SU-DHL-6 (cell line): ENCODE measurements around the gene WNK1.

ENCODE experiments used
- H2AFZ ChIP-seq: fragments of 200-600 bp; sonication (generic); 2 replicates; pipeline ENCODE4 v1.6.1; 2014; ENCODE audit warnings: low read depth, mild to moderate bottlenecking, moderate library complexity, mixed read lengths, antibody characterized with exemption, low read length; ENCODE audit not compliant: severe bottlenecking
- H3F3A ChIP-seq: fragments of 200-600 bp; shearing (Covaris generic); 2 replicates; pipeline ENCODE4 v1.6.0; 2016; ENCODE audit warnings: antibody characterized with exemption, mild to moderate bottlenecking; ENCODE audit not compliant: insufficient read depth
- H3K27ac ChIP-seq: fragments of 200-600 bp; sonication (generic); 2 replicates; pipeline ENCODE4 v1.5.1; 2016; ENCODE audit warnings: low read depth, mild to moderate bottlenecking, low read length, moderate library complexity, mixed read lengths
- H3K27me3 ChIP-seq: fragments of 200-600 bp; sonication (generic), shearing (Covaris generic); 2 replicates; pipeline ENCODE4 v1.6.0; 2014; ENCODE audit warnings: mild to moderate bottlenecking, low read length
- H3K36me3 ChIP-seq: fragments of 200-600 bp; sonication (generic); 2 replicates; pipeline ENCODE4 v1.6.1; 2014; ENCODE audit warnings: mild to moderate bottlenecking, low read length, mixed read lengths
- H3K4me2 ChIP-seq: fragments of 300-600, 200-600 bp; shearing (Covaris generic), sonication (generic); 2 replicates; pipeline ENCODE4 v1.6.0; 2014; ENCODE audit warnings: low read length, low read depth, mild to moderate bottlenecking; ENCODE audit not compliant: poor library complexity, severe bottlenecking
- H3K4me3 ChIP-seq: fragments of 200-600 bp; sonication (generic); 2 replicates; pipeline ENCODE4 v1.5.1; 2014; ENCODE audit warnings: antibody characterized with exemption, low read length, mild to moderate bottlenecking, mixed read lengths; ENCODE audit not compliant: insufficient read depth, poor library complexity, severe bottlenecking
- H3K79me2 ChIP-seq: fragments of 200-600 bp; sonication (generic); 2 replicates; pipeline ENCODE4 v1.6.1; 2014; ENCODE audit warnings: mild to moderate bottlenecking, low read length, moderate library complexity; ENCODE audit not compliant: insufficient read depth
- H3K9ac ChIP-seq: fragments of 200-600 bp; sonication (generic); 2 replicates; pipeline ENCODE4 v1.7.0; 2014; ENCODE audit warnings: mild to moderate bottlenecking, low read length
- H3K9me2 ChIP-seq: fragments of 200-600 bp; sonication (generic); replicated peaks from 2 replicates; pipeline ENCODE4 v1.6.1; 2014; ENCODE audit warnings: low read length; ENCODE audit not compliant: insufficient read depth
- H3K9me3 ChIP-seq: fragments of 200-600 bp; sonication (generic); 2 replicates; pipeline ENCODE4 v1.6.1; 2014; ENCODE audit warnings: low read length, mixed read lengths; ENCODE audit not compliant: insufficient read depth
- H4K20me1 ChIP-seq: fragments of 200-600 bp; sonication (generic); 2 replicates; pipeline ENCODE4 v1.6.1; 2014; ENCODE audit warnings: low read depth, mild to moderate bottlenecking, antibody characterized with exemption, low read length, moderate library complexity, mixed read lengths
- EZH2phosphoT487 ChIP-seq: fragments of 200-600 bp; sonication (generic), shearing (Covaris generic); conservative IDR thresholded peaks from 2 replicates; pipeline ENCODE4 v1.6.1; 2018; ENCODE audit warnings: mild to moderate bottlenecking, antibody characterized with exemption, low read length, moderate library complexity, mixed read lengths
- TF ChIP-seq, protein P1 (sequence below): fragments of 200-600 bp; sonication (generic); IDR thresholded peaks from one replicate; pipeline ENCODE4 v1.5.1; 2017; ENCODE audit warnings: antibody characterized with exemption, mild to moderate bottlenecking, low read length, moderate library complexity; ENCODE audit not compliant: insufficient read depth, poor library complexity, severe bottlenecking

WNK1 gene

GRCh38 chr12:802242-803120 is 50.1 kb downstream of the WNK1 start:
- peaks cover 13% of the 10 kb centered on the region for H4K20me1 ChIP-seq
- H3K27ac ChIP-seq, result no peak overlapping the region
- H3K9me2 ChIP-seq, result no peaks in the 10 kb centered on the region
- TF ChIP-seq, protein P1, sequence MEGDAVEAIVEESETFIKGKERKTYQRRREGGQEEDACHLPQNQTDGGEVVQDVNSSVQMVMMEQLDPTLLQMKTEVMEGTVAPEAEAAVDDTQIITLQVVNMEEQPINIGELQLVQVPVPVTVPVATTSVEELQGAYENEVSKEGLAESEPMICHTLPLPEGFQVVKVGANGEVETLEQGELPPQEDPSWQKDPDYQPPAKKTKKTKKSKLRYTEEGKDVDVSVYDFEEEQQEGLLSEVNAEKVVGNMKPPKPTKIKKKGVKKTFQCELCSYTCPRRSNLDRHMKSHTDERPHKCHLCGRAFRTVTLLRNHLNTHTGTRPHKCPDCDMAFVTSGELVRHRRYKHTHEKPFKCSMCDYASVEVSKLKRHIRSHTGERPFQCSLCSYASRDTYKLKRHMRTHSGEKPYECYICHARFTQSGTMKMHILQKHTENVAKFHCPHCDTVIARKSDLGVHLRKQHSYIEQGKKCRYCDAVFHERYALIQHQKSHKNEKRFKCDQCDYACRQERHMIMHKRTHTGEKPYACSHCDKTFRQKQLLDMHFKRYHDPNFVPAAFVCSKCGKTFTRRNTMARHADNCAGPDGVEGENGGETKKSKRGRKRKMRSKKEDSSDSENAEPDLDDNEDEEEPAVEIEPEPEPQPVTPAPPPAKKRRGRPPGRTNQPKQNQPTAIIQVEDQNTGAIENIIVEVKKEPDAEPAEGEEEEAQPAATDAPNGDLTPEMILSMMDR, result no peak
- TF ChIP-seq EZH2phosphoT487, result no peak
- no peaks in the 10 kb centered on the region for H3K9me3 ChIP-seq
- peak overlapping the region; percentile 43 for H3K4me2 ChIP-seq
- H3K9ac ChIP-seq, result peak overlapping the region; percentile 2; the same call in 1 of the 2 replicates
- no peak overlapping the region for H2AFZ ChIP-seq
- H3F3A ChIP-seq, result peaks cover 3% of the 10 kb centered on the region; the same call in 1 of the 2 replicates
- no peaks in the 10 kb centered on the region for H3K27me3 ChIP-seq
- peaks cover 95% of the 10 kb centered on the region for H3K79me2 ChIP-seq
- no peak overlapping the region for H3K4me3 ChIP-seq
- no peaks in the 10 kb centered on the region for H3K36me3 ChIP-seq

GRCh38 chr12:805022-805632 is 52.7 kb downstream of the WNK1 start:
- Histone ChIP-seq H3K27ac (no peak overlapping the region), H3F3A (peaks cover 7% of the 10 kb centered on the region; the same call in 1 of the 2 replicates), H3K79me2 (peaks cover 94% of the 10 kb centered on the region), H3K27me3 (no peaks in the 10 kb centered on the region), H3K4me2 (no peak overlapping the region), H3K9ac (no peak overlapping the region), H3K36me3 (no peaks in the 10 kb centered on the region), H3K9me2 (no peaks in the 10 kb centered on the region), H4K20me1 (peaks cover 13% of the 10 kb centered on the region), H3K4me3 (no peak overlapping the region), H2AFZ (no peak overlapping the region), H3K9me3 (no peaks in the 10 kb centered on the region)
- TF ChIP-seq, protein P1, result no peak
- TF ChIP-seq EZH2phosphoT487, result no peak

DNA sequence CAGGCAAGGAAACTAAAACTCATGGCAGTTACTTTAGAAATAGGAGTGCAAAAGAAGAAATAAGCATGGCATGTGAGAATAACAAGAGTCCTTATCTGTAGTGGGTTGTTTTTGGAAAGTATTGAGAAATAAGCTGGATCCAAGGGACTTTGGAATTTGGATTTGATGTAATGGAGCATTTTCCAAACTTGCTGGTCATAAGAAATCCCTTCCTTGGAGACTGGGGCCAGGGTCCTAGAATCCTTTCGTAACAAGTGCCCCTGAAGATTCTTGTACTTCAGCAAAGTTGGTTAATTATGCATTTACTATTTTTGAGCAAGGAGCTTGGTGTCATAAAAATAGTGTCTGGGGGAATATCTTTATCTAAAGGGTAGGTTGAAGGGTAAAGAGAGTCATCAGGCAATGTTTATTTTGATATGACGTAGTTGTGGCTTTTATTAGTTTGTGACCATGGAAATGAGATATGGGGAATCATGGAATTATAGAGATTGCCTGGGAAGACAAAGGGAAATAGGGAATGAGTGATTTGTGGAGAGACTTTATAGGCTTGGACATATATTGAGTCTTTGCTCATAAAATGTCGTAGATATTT is 53.9 kb downstream of the WNK1 start:
- Histone ChIP-seq H3K27ac (no peak overlapping the region), H3K9ac (no peak overlapping the region), H3K9me2 (no peaks in the 10 kb centered on the region), H3K4me3 (no peak overlapping the region), H4K20me1 (peaks cover 7% of the 10 kb centered on the region; the same call in 1 of the 2 replicates), H3K79me2 (peaks cover 96% of the 10 kb centered on the region), H3K4me2 (no peak overlapping the region), H3F3A (peaks cover 15% of the 10 kb centered on the region; the same call in 1 of the 2 replicates), H2AFZ (no peak overlapping the region), H3K9me3 (no peaks in the 10 kb centered on the region), H3K36me3 (no peaks in the 10 kb centered on the region), H3K27me3 (no peaks in the 10 kb centered on the region)
- TF ChIP-seq, protein P1, result no peak
- TF ChIP-seq EZH2phosphoT487, result no peak
